TTC549 (cell line): ENCODE data around the gene AP5M1.
"Not testable (repeated sequence)": the region's sequence is repeated elsewhere in the genome, so short reads cannot be mapped to it uniquely, and the experiment has no call there.

Source experiments
- FAIRE-seq: peaks from 2 replicates; lab custom pipeline; 2012; peaks lifted over from hg19 to GRCh38; lab: Jason Lieb, UNC

AP5M1 gene

GRCh38 chr14:57291692-57292647, 23.2 kb downstream of the AP5M1 start:
- no peak for FAIRE-seq

GRCh38 chr14:57293866-57294837, 25.4 kb downstream of the AP5M1 start:
- FAIRE-seq, result peak; percentile 71

GRCh38 chr14:57295239-57295638, 26.5 kb downstream of the AP5M1 start:
- no peak for FAIRE-seq

- FAIRE-seq, result no peak
Measured at GRCh38 chr14:57297852-57298251, 29.1 kb downstream of the AP5M1 start.

GRCh38 chr14:57299511-57299910, 30.7 kb downstream of the AP5M1 start:
- FAIRE-seq, result no peak

GRCh38 chr14:57302883-57303282, 34.1 kb downstream of the AP5M1 start:
- no peak for FAIRE-seq

- no peak for FAIRE-seq
Measured at GRCh38 chr14:57314396-57315089, 45.8 kb downstream of the AP5M1 start.

- peak; percentile 76 for FAIRE-seq
Measured at GRCh38 chr14:57317248-57317833, 48.6 kb downstream of the AP5M1 start.

GRCh38 chr14:57319636-57320192, 50.9 kb downstream of the AP5M1 start:
- FAIRE-seq, result no peak

GRCh38 chr14:57323721-57324120, 55.0 kb downstream of the AP5M1 start:
- no peak for FAIRE-seq

- no peak for FAIRE-seq
Measured at GRCh38 chr14:57326253-57326652, 57.5 kb downstream of the AP5M1 start.

- FAIRE-seq, result no peak
Measured at GRCh38 chr14:57329833-57330232, 61.1 kb downstream of the AP5M1 start.

- FAIRE-seq, result not testable (repeated sequence)
Measured at GRCh38 chr14:57332475-57332874, 63.7 kb downstream of the AP5M1 start.

GRCh38 chr14:57333726-57334125, 65.0 kb downstream of the AP5M1 start:
- not testable (repeated sequence) for FAIRE-seq

- FAIRE-seq, result not testable (repeated sequence)
Measured at GRCh38 chr14:57343545-57344297, 75.0 kb downstream of the AP5M1 start.

- no peak for FAIRE-seq
Measured at GRCh38 chr14:57345106-57345505, 76.3 kb downstream of the AP5M1 start.

GRCh38 chr14:57346741-57347140, 78.0 kb downstream of the AP5M1 start:
- FAIRE-seq, result no peak
